ENCODE results near the gene ZNF750.

ZNF750 gene

DNA sequence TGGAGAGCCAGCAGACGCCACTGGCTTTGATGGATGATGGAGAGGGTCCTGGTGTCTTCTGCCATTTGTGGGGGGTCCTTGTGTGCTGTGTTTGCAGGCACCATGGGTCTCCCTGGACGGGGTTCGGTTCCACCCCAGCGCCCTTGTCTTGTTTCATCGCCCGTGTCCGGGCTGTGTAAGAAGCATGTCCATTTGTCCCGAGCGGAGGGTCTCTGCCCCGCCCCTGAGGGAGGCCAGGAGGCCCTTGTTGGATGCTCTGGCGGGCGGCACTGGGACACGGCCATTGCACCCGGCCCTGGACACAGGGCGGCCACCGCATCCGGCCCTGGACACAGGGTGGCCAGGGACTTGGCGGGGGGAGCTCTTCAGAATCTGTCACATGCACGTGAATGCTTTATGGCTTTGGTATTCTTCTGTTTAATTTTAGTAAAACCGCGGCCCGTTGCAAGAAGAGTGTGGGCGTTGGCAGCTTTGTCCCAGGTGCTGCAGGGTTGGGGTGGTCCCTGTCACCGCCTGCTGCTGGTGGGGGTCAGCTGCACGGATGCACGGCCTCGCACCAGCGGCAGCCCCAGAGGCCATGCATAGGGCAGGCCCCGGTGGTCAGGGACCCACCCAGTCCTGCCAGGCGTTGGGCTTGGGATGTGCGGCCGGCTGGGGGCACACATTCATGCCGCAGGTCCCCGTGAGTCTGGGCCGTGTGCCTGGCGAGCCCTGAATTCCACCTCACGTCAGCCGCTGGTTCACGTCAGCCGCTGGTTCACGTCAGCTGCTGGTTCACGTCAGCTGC lies 21.0 kb upstream of the ZNF750 start (continued):
- no peak for TF ChIP-seq ZNF138 (tag by site-specific recombination; IDR thresholded peaks at IDR 0.05; ENCODE audit: borderline replicate concordance)

DNA sequence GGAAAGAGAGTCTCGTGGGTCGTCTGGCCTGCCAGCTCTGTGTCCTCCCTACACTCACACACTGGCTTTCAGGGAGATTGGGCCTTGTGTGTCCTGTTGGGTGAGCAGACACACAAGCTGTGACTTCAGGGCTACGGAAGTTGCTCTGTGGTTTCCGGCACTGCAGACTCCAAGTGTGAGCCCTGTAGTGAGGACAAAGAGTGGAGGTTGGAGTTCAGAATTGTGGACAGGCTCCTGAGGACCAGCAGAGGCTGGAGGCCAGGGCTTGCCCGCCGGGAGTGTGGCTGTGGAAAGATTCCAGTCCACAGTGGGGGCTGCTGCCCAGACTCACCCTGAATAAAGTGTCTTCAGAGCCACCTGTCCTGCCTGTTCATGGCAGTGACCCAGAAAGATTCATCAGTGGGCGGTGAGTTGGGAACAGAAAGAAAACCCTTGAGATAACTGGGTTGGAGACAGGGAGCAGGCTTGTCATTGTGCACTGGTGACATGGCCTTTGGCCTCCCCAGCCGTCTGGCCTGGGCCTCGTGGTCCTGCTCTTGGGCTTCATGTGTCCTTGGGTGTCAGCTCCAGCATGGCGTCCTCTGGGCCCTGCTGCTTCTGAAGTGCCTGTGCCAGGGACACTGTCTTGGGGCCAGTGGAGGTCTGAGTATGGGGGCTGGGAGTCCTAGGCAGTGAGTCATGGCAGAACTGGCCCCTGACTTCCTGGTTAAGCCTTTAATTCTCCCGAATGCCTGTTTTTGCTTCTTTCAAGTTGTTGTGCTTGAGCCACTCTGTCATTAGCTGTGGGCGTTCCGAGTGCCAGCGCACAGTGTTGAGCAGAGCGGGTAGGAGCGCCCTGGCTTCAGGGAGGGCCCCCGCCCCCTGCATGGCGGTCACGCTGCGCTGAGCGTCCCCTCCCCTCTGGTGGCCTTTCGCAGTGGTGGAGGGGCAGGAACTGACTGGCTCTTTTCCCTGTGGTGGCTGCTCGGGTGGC lies 19.9 kb upstream of the ZNF750 start:
- Histone ChIP-seq H3K4me1 (ENCODE audit: control insufficient read depth, insufficient read depth, low read length) (peaks cover 11% of the 10 kb centered on the region), H3K36me3 (ENCODE audit: control insufficient read depth in 2 of 2, insufficient read depth in 1 of 2, low read length in 2 of 2) (peaks cover 0 to 2% of the 10 kb centered on the region in 2 experiments; a peak in 2 of 3 replicates), H3K4me3 (ENCODE audit: low read depth, low read length) (no peak overlapping the region), H3K9me3 (ENCODE audit: control insufficient read depth, insufficient read depth, low read depth, low read length) (no peaks in the 10 kb centered on the region), H3K27ac (ENCODE audit: extremely low read depth, low read depth, low read length) (no peak overlapping the region)
- POLR2A ChIA-PET, result no interaction called here
- CTCF ChIA-PET, result interaction anchor here (0.8 kb wide), 1 partner anchor 167 kb away, joined by 3 read pairs; no protein-coding TSS in a partner anchor
- TF ChIP-seq ZNF785 (tag by site-specific recombination; IDR thresholded peaks at IDR 0.05), result no peak
- no peak for TF ChIP-seq ZNF394 (tag by site-specific recombination; IDR thresholded peaks at IDR 0.05; ENCODE audit: borderline replicate concordance)
- no peak for TF ChIP-seq BCL11A (tag by site-specific recombination; IDR thresholded peaks at IDR 0.05; ENCODE audit: low read depth)
- TF ChIP-seq, protein P1, sequence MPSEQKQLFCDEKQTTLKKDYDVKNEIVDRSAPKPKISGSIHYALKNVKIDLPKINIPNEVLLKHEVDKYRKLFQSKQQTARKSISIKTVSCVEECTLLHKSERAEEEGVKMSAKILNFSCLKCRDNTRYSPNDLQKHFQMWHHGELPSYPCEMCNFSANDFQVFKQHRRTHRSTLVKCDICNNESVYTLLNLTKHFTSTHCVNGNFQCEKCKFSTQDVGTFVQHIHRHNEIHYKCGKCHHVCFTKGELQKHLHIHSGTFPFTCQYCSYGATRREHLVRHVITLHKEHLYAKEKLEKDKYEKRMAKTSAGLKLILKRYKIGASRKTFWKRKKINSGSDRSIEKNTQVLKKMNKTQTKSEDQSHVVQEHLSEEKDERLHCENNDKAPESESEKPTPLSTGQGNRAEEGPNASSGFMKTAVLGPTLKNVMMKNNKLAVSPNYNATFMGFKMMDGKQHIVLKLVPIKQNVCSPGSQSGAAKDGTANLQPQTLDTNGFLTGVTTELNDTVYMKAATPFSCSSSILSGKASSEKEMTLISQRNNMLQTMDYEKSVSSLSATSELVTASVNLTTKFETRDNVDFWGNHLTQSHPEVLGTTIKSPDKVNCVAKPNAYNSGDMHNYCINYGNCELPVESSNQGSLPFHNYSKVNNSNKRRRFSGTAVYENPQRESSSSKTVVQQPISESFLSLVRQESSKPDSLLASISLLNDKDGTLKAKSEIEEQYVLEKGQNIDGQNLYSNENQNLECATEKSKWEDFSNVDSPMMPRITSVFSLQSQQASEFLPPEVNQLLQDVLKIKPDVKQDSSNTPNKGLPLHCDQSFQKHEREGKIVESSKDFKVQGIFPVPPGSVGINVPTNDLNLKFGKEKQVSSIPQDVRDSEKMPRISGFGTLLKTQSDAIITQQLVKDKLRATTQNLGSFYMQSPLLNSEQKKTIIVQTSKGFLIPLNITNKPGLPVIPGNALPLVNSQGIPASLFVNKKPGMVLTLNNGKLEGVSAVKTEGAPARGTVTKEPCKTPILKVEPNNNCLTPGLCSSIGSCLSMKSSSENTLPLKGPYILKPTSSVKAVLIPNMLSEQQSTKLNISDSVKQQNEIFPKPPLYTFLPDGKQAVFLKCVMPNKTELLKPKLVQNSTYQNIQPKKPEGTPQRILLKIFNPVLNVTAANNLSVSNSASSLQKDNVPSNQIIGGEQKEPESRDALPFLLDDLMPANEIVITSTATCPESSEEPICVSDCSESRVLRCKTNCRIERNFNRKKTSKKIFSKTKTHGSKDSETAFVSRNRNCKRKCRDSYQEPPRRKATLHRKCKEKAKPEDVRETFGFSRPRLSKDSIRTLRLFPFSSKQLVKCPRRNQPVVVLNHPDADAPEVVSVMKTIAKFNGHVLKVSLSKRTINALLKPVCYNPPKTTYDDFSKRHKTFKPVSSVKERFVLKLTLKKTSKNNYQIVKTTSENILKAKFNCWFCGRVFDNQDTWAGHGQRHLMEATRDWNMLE (tag by site-specific recombination; conservative IDR thresholded peaks at IDR 0.05; ENCODE audit: low read depth), result no peak
- no peak for TF ChIP-seq ZNF112 (tag by site-specific recombination; IDR thresholded peaks at IDR 0.05)
- TF ChIP-seq IKZF3 (tag by site-specific recombination; IDR thresholded peaks at IDR 0.05), result no peak
- TF ChIP-seq ZNF114 (tag by site-specific recombination; IDR thresholded peaks at IDR 0.05), result no peak
- TF ChIP-seq, protein P2, sequence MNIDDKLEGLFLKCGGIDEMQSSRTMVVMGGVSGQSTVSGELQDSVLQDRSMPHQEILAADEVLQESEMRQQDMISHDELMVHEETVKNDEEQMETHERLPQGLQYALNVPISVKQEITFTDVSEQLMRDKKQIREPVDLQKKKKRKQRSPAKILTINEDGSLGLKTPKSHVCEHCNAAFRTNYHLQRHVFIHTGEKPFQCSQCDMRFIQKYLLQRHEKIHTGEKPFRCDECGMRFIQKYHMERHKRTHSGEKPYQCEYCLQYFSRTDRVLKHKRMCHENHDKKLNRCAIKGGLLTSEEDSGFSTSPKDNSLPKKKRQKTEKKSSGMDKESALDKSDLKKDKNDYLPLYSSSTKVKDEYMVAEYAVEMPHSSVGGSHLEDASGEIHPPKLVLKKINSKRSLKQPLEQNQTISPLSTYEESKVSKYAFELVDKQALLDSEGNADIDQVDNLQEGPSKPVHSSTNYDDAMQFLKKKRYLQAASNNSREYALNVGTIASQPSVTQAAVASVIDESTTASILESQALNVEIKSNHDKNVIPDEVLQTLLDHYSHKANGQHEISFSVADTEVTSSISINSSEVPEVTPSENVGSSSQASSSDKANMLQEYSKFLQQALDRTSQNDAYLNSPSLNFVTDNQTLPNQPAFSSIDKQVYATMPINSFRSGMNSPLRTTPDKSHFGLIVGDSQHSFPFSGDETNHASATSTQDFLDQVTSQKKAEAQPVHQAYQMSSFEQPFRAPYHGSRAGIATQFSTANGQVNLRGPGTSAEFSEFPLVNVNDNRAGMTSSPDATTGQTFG (tag by site-specific recombination; IDR thresholded peaks at IDR 0.05; ENCODE audit: borderline replicate concordance), result no peak
- no peak for TF ChIP-seq ZXDB (tag by site-specific recombination; IDR thresholded peaks at IDR 0.05)
- TF ChIP-seq, protein P3, sequence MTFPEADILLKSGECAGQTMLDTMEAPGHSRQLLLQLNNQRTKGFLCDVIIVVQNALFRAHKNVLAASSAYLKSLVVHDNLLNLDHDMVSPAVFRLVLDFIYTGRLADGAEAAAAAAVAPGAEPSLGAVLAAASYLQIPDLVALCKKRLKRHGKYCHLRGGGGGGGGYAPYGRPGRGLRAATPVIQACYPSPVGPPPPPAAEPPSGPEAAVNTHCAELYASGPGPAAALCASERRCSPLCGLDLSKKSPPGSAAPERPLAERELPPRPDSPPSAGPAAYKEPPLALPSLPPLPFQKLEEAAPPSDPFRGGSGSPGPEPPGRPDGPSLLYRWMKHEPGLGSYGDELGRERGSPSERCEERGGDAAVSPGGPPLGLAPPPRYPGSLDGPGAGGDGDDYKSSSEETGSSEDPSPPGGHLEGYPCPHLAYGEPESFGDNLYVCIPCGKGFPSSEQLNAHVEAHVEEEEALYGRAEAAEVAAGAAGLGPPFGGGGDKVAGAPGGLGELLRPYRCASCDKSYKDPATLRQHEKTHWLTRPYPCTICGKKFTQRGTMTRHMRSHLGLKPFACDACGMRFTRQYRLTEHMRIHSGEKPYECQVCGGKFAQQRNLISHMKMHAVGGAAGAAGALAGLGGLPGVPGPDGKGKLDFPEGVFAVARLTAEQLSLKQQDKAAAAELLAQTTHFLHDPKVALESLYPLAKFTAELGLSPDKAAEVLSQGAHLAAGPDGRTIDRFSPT (tag by site-specific recombination; IDR thresholded peaks at IDR 0.05), result no peak
- TF ChIP-seq, protein P4, sequence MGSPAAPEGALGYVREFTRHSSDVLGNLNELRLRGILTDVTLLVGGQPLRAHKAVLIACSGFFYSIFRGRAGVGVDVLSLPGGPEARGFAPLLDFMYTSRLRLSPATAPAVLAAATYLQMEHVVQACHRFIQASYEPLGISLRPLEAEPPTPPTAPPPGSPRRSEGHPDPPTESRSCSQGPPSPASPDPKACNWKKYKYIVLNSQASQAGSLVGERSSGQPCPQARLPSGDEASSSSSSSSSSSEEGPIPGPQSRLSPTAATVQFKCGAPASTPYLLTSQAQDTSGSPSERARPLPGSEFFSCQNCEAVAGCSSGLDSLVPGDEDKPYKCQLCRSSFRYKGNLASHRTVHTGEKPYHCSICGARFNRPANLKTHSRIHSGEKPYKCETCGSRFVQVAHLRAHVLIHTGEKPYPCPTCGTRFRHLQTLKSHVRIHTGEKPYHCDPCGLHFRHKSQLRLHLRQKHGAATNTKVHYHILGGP (tag by site-specific recombination; IDR thresholded peaks at IDR 0.05), result no peak
- no peak for TF ChIP-seq ZNF624 (tag by site-specific recombination; IDR thresholded peaks at IDR 0.05)
- TF ChIP-seq GLIS1 (tag by site-specific recombination; IDR thresholded peaks at IDR 0.05), result 0 out of 2 replicates have a peak, but pooled peaks have one; percentile 14
- TF ChIP-seq ZNF600 (tag by site-specific recombination; IDR thresholded peaks at IDR 0.05), result peak; percentile 37; the same call in 1 of the 2 replicates
- TF ChIP-seq HOXD13 (CRISPR knock-in tag; IDR thresholded peaks at IDR 0.05; ENCODE audit: borderline replicate concordance), result no peak
- TF ChIP-seq SCRT1 (tag by site-specific recombination; IDR thresholded peaks at IDR 0.05; ENCODE audit: borderline replicate concordance), result no peak
- TF ChIP-seq ZNF433 (tag by site-specific recombination; IDR thresholded peaks at IDR 0.05; ENCODE audit: low read depth), result no peak
- no peak for TF ChIP-seq ZNF426 (tag by site-specific recombination; IDR thresholded peaks at IDR 0.05)
- no peak for TF ChIP-seq ZNF837 (tag by site-specific recombination; IDR thresholded peaks at IDR 0.05)
- no peak for TF ChIP-seq ZNF211 (tag by site-specific recombination; IDR thresholded peaks at IDR 0.05; ENCODE audit: low read depth)
- TF ChIP-seq KLF1 (tag by site-specific recombination; IDR thresholded peaks at IDR 0.05), result no peak

All from HEK293 (cell line).